Activated CD4-positive, alpha-beta T cell treated with anti-CD3 and anti-CD28 coated beads, Interleukin-2, amount 50 U/mL, for 24 hours (primary cell): Measurements from ENCODE around the gene COL2A1.

Experiments used
- DNase-seq, 2 donors: peaks; one replicate each; pipeline ENCODE4 v3.0.0-alpha.2; 2020; ENCODE audit warnings: low read depth in 1 of 2, low spot score in 1 of 2

Gene COL2A1

GRCh38 chr12:48004053-48004941, at the start of gene COL2A1:
Gene COL2A1, minus strand, starts transcription at chr12:48004476. Its CDS starts 155 bp downstream, at chr12:48004321.
- no peak for DNase-seq

GRCh38 chr12:48053883-48054282, 49.6 kb upstream of the COL2A1 start:
- no peak for DNase-seq

- no peak for DNase-seq
Measured at GRCh38 chr12:48053122-48053521, 48.8 kb upstream of the COL2A1 start.

GRCh38 chr12:48051681-48052080, 47.4 kb upstream of the COL2A1 start:
- DNase-seq = no peak

GRCh38 chr12:48050174-48050573, 45.9 kb upstream of the COL2A1 start:
- DNase-seq = no peak

- no peak for DNase-seq
Measured at GRCh38 chr12:48045965-48046518, 41.8 kb upstream of the COL2A1 start.

GRCh38 chr12:48045061-48045846, 41.0 kb upstream of the COL2A1 start:
- DNase-seq = no peak

- DNase-seq = no peak
Measured at GRCh38 chr12:48044396-48044795, 40.1 kb upstream of the COL2A1 start.

- no peak for DNase-seq
Measured at GRCh38 chr12:48043771-48044170, 39.5 kb upstream of the COL2A1 start.

- no peak for DNase-seq
Measured at GRCh38 chr12:48041591-48042423, 37.5 kb upstream of the COL2A1 start.

- no peak for DNase-seq
Measured at GRCh38 chr12:48040354-48040753, 36.1 kb upstream of the COL2A1 start.

GRCh38 chr12:48039151-48039550, 34.9 kb upstream of the COL2A1 start:
- no peak for DNase-seq

GRCh38 chr12:48038085-48038484, 33.8 kb upstream of the COL2A1 start:
- DNase-seq = no peak

GRCh38 chr12:48037267-48037915, 33.1 kb upstream of the COL2A1 start:
- no peak for DNase-seq

- DNase-seq = no peak
Measured at GRCh38 chr12:48036818-48037217, 32.5 kb upstream of the COL2A1 start.

GRCh38 chr12:48034835-48035805, 30.8 kb upstream of the COL2A1 start:
- no peak for DNase-seq

- no peak for DNase-seq
Measured at GRCh38 chr12:48033451-48033850, 29.2 kb upstream of the COL2A1 start.

GRCh38 chr12:48032597-48032996, 28.3 kb upstream of the COL2A1 start:
- DNase-seq = no peak
